ENCODE measurements around the gene BRAF.
"Not testable (repeated sequence)": the region's sequence is repeated elsewhere in the genome, so short reads cannot be mapped to it uniquely, and the experiment has no call there.

BRAF gene

GRCh38 chr7:140765441-140765840 lies 159.3 kb downstream of the BRAF start:
- H3K4me1 ChIP-seq (ENCODE audit: control insufficient read depth, insufficient read depth, low read length); H3K4me3 ChIP-seq (ENCODE audit: low read depth, low read length); H3K9me3 ChIP-seq (ENCODE audit: control insufficient read depth, insufficient read depth, low read depth, low read length); CTCF ChIA-PET; H3K27ac ChIP-seq (ENCODE audit: extremely low read depth, low read depth, low read length); POLR2A ChIA-PET: not testable (repeated sequence)
- TF ChIP-seq ZNF184 (tag by site-specific recombination; IDR thresholded peaks at IDR 0.05): 0 out of 2 replicates have a peak, but pooled peaks have one; percentile 36
- H3K36me3 ChIP-seq (ENCODE audit: control insufficient read depth in 2 of 2, insufficient read depth in 1 of 2, low read length in 2 of 2): peaks cover 0 to 15% of the 10 kb centered on the region in 2 experiments; a peak in 2 of 3 replicates

- H3K4me1 ChIP-seq (ENCODE audit: control insufficient read depth, insufficient read depth, low read length); H3K4me3 ChIP-seq (ENCODE audit: low read depth, low read length); POLR2A ChIA-PET; H3K9me3 ChIP-seq (ENCODE audit: control insufficient read depth, insufficient read depth, low read depth, low read length); H3K36me3 ChIP-seq (ENCODE audit: control insufficient read depth in 2 of 2, insufficient read depth in 1 of 2, low read length in 2 of 2); H3K27ac ChIP-seq (ENCODE audit: extremely low read depth, low read depth, low read length): not testable (repeated sequence)
- CTCF ChIA-PET: interaction anchor here (0.5 kb wide), 1 partner anchor 221 kb away, joined by 5 read pairs; no protein-coding TSS in a partner anchor
Measured at GRCh38 chr7:140763166-140763565, 161.6 kb downstream of the BRAF start.

GRCh38 chr7:140761375-140761774 lies 163.4 kb downstream of the BRAF start:
- H3K4me1 ChIP-seq (ENCODE audit: control insufficient read depth, insufficient read depth, low read length); H3K36me3 ChIP-seq (ENCODE audit: control insufficient read depth in 2 of 2, insufficient read depth in 1 of 2, low read length in 2 of 2); POLR2A ChIA-PET; H3K9me3 ChIP-seq (ENCODE audit: control insufficient read depth, insufficient read depth, low read depth, low read length); H3K4me3 ChIP-seq (ENCODE audit: low read depth, low read length); H3K27ac ChIP-seq (ENCODE audit: extremely low read depth, low read depth, low read length); CTCF ChIA-PET: not testable (repeated sequence)
- TF ChIP-seq ZNF529 (tag by site-specific recombination; IDR thresholded peaks at IDR 0.05; ENCODE audit: insufficient replicate concordance): peak; percentile 79

- Histone ChIP-seq H3K9me3 (ENCODE audit: control insufficient read depth, insufficient read depth, low read depth, low read length) (no peaks in the 10 kb centered on the region), H3K36me3 (ENCODE audit: control insufficient read depth in 2 of 2, insufficient read depth in 1 of 2, low read length in 2 of 2) (peaks cover 0 to 18% of the 10 kb centered on the region in 2 experiments; a peak in 1 of 3 replicates), H3K4me3 (ENCODE audit: low read depth, low read length) (no peak overlapping the region), H3K4me1 (ENCODE audit: control insufficient read depth, insufficient read depth, low read length) (no peaks in the 10 kb centered on the region), H3K27ac (ENCODE audit: extremely low read depth, low read depth, low read length) (no peak overlapping the region)
- ChIA-PET CTCF (interaction anchor here (0.7 to 1.6 kb wide), 3 partner anchors 56 to 900 kb away, joined by 3 read pairs; no protein-coding TSS in a partner anchor), POLR2A (no interaction called here)
- TF ChIP-seq PRDM10 (tag by site-specific recombination; IDR thresholded peaks at IDR 0.05) (no peak), ZNF510 (tag by site-specific recombination; IDR thresholded peaks at IDR 0.05; ENCODE audit: insufficient replicate concordance) (no peak), ZNF354C (tag by site-specific recombination; IDR thresholded peaks at IDR 0.05; ENCODE audit: borderline replicate concordance, low read depth) (no peak), KLF10 (tag by site-specific recombination; IDR thresholded peaks at IDR 0.05) (no peak), ZNF707 (tag by site-specific recombination; IDR thresholded peaks at IDR 0.05) (no peak), ZNF548 (tag by site-specific recombination; IDR thresholded peaks at IDR 0.05) (no peak), SP7 (tag by site-specific recombination; IDR thresholded peaks at IDR 0.05) (no peak), GFI1B (tag by site-specific recombination; IDR thresholded peaks at IDR 0.05) (no peak), SP3 (tag by site-specific recombination; IDR thresholded peaks at IDR 0.05) (no peak), ZNF211 (tag by site-specific recombination; IDR thresholded peaks at IDR 0.05; ENCODE audit: low read depth) (no peak), ZNF791 (tag by site-specific recombination; IDR thresholded peaks at IDR 0.05) (no peak), ZNF398 (tag by site-specific recombination; IDR thresholded peaks at IDR 0.05) (no peak), ZNF623 (tag by site-specific recombination; IDR thresholded peaks at IDR 0.05) (no peak), ZSCAN30 (tag by site-specific recombination; IDR thresholded peaks at IDR 0.05) (no peak), BCL11B (tag by site-specific recombination; IDR thresholded peaks at IDR 0.05; ENCODE audit: low read depth) (no peak), KLF7 (tag by site-specific recombination; IDR thresholded peaks at IDR 0.05; ENCODE audit: borderline replicate concordance) (no peak)
Measured at GRCh38 chr7:140754506-140754905, 170.2 kb downstream of the BRAF start.

Data from HEK293 (cell line).